ENCODE data around the gene DMKN.

Gene DMKN

GRCh38 chr19:35558400-35559280 is 45.2 kb upstream of the DMKN start:
- H3K27ac ChIP-seq (ENCODE audit: low read length, poor library complexity, severe bottlenecking): no peak overlapping the region
- no peak for DNase-seq
- H2BK5ac ChIP-seq (ENCODE audit: low read depth, low read length, poor library complexity, severe bottlenecking): no peak overlapping the region
- no peak overlapping the region for H4K8ac ChIP-seq (ENCODE audit: low read length)
- H3K9me3 ChIP-seq (ENCODE audit: control insufficient read depth, low read length): no peaks in the 10 kb centered on the region
- H3K4me3 ChIP-seq (ENCODE audit: insufficient read depth in 1 of 2, low read depth in 1 of 2, low read length in 2 of 2): peak overlapping the region in 1 of 2 experiments; percentile 61
- H3K14ac ChIP-seq (ENCODE audit: low read length in 2 of 2): no peak overlapping the region
- H2AK5ac ChIP-seq (ENCODE audit: low read length, severe bottlenecking): no peak overlapping the region
- no peak overlapping the region for H3K4me2 ChIP-seq (ENCODE audit: low read length, poor library complexity, severe bottlenecking)
- 33% methylated on average over 53 of the region's 53 CpGs for WGBS
- H3K4me1 ChIP-seq (ENCODE audit: control insufficient read depth, insufficient read depth, low read depth, low read length): peaks cover 14% of the 10 kb centered on the region
- H3K4ac ChIP-seq (ENCODE audit: low read depth in 1 of 2, low read length in 2 of 2): no peak overlapping the region
- H2AFZ ChIP-seq (ENCODE audit: low read depth, low read length): no peak overlapping the region
- no peaks in the 10 kb centered on the region for H3K36me3 ChIP-seq (ENCODE audit: control insufficient read depth in 1 of 2, insufficient read depth in 2 of 2, low read depth in 1 of 2, low read length in 2 of 2)
- H4K91ac ChIP-seq (ENCODE audit: low read length): no peak overlapping the region
- peaks cover 31 to 90% of the 10 kb centered on the region in 2 experiments for H3K27me3 ChIP-seq (ENCODE audit: control insufficient read depth in 1 of 2, insufficient read depth in 1 of 2, low read length in 2 of 2)
- H3K23ac ChIP-seq (ENCODE audit: low read length in 2 of 2): no peak overlapping the region
- no peaks in the 10 kb centered on the region for H3K79me1 ChIP-seq (replicated peaks; ENCODE audit: low read length, poor library complexity, severe bottlenecking)
- H2BK120ac ChIP-seq (ENCODE audit: low read depth, low read length): no peak overlapping the region
- no peak overlapping the region for H2BK12ac ChIP-seq (ENCODE audit: low read length in 2 of 2)
- no peak overlapping the region for H2BK15ac ChIP-seq (ENCODE audit: low read depth, poor library complexity, severe bottlenecking)
- H3K9ac ChIP-seq (ENCODE audit: low read length): no peak overlapping the region
- H3K18ac ChIP-seq (ENCODE audit: low read depth in 1 of 2, low read length in 2 of 2): no peak overlapping the region

DNA sequence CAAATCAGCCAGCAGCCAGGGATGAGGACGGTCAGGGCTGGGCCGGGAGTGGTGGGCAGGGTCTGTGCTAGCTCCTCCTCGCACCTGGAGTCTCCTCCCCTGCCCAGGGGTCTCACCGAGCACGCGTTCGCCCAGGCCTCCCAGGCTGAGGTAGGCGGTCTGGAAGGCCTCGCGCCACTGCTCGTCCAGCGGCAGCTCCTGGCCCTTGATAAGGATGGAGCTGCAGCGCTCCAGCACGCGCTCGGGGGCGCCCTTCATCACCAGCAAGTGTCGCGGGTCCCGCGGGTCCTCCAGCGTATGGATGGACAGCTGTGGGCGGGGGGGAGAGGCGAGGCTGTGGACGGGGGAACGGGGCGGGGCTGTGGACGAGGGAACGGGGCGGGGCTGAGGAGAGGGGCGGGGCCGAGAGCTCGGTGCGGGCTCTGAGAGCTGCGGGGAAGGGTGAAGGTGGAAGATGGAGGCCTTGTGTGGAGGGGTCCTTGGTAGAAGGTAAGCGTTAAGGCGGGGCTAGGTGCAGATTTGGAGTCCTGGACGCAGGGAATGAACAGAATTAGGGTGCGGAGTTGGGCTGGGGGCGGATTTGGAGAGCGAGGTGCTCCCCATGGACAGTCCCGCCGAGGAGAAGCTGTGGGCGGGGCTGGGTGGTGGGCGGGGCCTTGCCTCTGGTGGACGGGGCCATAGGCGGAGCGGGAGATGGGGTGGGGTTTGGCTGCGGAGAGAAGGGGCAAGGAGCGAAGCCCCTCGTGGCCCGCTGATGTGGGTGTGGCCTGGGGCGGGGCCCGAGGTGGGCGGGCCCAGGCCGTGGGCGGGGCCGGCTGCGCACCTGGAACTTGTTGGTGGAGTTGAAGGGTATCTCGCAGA is 44.3 kb upstream of the DMKN start:
- DNase-seq: peak; percentile 67
- Histone ChIP-seq H3K9me3 (ENCODE audit: control insufficient read depth, low read length) (no peaks in the 10 kb centered on the region), H3K23ac (ENCODE audit: low read length in 2 of 2) (no peak overlapping the region), H2AK5ac (ENCODE audit: low read length, severe bottlenecking) (no peak overlapping the region), H4K91ac (ENCODE audit: low read length) (no peak overlapping the region), H3K36me3 (ENCODE audit: control insufficient read depth in 1 of 2, insufficient read depth in 2 of 2, low read depth in 1 of 2, low read length in 2 of 2) (no peaks in the 10 kb centered on the region), H3K4me2 (ENCODE audit: low read length, poor library complexity, severe bottlenecking) (peak overlapping the region; percentile 56), H3K79me1 (replicated peaks; ENCODE audit: low read length, poor library complexity, severe bottlenecking) (no peaks in the 10 kb centered on the region), H2BK120ac (ENCODE audit: low read depth, low read length) (no peak overlapping the region), H2BK5ac (ENCODE audit: low read depth, low read length, poor library complexity, severe bottlenecking) (no peak overlapping the region), H3K4me3 (ENCODE audit: insufficient read depth in 1 of 2, low read depth in 1 of 2, low read length in 2 of 2) (peak overlapping the region; percentile 24 to 61), H2BK15ac (ENCODE audit: low read depth, poor library complexity, severe bottlenecking) (no peak overlapping the region), H4K8ac (ENCODE audit: low read length) (no peak overlapping the region), H2BK12ac (ENCODE audit: low read length in 2 of 2) (no peak overlapping the region), H3K27me3 (ENCODE audit: control insufficient read depth in 1 of 2, insufficient read depth in 1 of 2, low read length in 2 of 2) (peaks cover 31 to 88% of the 10 kb centered on the region in 2 experiments), H3K9ac (ENCODE audit: low read length) (no peak overlapping the region), H3K4ac (ENCODE audit: low read depth in 1 of 2, low read length in 2 of 2) (no peak overlapping the region), H3K18ac (ENCODE audit: low read depth in 1 of 2, low read length in 2 of 2) (peak overlapping the region in 1 of 2 experiments; percentile 1), H2AFZ (ENCODE audit: low read depth, low read length) (peak overlapping the region; percentile 73), H3K27ac (ENCODE audit: low read length, poor library complexity, severe bottlenecking) (no peak overlapping the region), H3K4me1 (ENCODE audit: control insufficient read depth, insufficient read depth, low read depth, low read length) (peaks cover 14% of the 10 kb centered on the region), H3K14ac (ENCODE audit: low read length in 2 of 2) (peak overlapping the region in 1 of 2 experiments; percentile 38)
- WGBS: 4% methylated on average over 58 of the region's 60 CpGs

DNA sequence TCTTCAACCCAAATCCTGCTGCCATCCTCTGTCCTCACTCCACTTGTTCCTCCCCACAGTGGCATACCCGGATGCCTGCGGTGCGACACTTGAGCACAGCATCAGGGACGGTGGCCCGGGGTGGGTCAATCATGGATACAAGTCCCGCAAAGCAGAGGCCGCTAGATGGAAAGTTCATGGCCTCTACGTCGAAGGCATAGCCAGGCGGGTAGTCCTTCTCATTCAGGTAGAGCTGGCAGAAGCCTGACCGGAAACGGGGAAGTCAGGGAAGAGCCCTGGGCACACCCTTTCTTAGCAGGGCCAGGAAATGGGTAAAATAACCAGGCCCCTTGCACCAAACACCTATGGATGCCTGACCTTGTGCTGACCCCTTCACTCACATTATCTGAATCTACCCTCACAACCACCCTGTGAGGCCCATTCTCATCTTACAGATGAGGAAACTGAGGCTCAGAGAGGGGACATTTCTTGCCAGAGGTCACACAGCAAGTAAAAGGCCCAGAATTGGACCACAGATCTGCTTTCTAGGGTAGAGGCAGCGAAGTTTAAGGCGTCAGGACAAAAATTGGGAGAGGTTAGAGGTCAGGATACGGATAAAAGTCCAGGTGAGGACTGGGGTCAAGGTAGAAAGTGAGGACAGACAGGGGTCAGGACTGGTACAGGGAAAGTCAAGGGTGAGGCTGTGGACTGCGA is 43.5 kb upstream of the DMKN start:
- peaks cover 27 to 85% of the 10 kb centered on the region in 2 experiments for H3K27me3 ChIP-seq (ENCODE audit: control insufficient read depth in 1 of 2, insufficient read depth in 1 of 2, low read length in 2 of 2)
- peaks cover 14% of the 10 kb centered on the region for H3K4me1 ChIP-seq (ENCODE audit: control insufficient read depth, insufficient read depth, low read depth, low read length)
- no peaks in the 10 kb centered on the region for H3K36me3 ChIP-seq (ENCODE audit: control insufficient read depth in 1 of 2, insufficient read depth in 2 of 2, low read depth in 1 of 2, low read length in 2 of 2)
- no peak for DNase-seq
- no peak overlapping the region for H3K4me3 ChIP-seq (ENCODE audit: insufficient read depth in 1 of 2, low read depth in 1 of 2, low read length in 2 of 2)
- H3K4ac ChIP-seq (ENCODE audit: low read depth in 1 of 2, low read length in 2 of 2): no peak overlapping the region
- H2BK12ac ChIP-seq (ENCODE audit: low read length in 2 of 2): no peak overlapping the region
- no peaks in the 10 kb centered on the region for H3K9me3 ChIP-seq (ENCODE audit: control insufficient read depth, low read length)
- no peaks in the 10 kb centered on the region for H3K79me1 ChIP-seq (replicated peaks; ENCODE audit: low read length, poor library complexity, severe bottlenecking)
- no peak overlapping the region for H4K91ac ChIP-seq (ENCODE audit: low read length)
- H2BK120ac ChIP-seq (ENCODE audit: low read depth, low read length): no peak overlapping the region
- no peak overlapping the region for H2BK15ac ChIP-seq (ENCODE audit: low read depth, poor library complexity, severe bottlenecking)
- no peak overlapping the region for H3K14ac ChIP-seq (ENCODE audit: low read length in 2 of 2)
- H3K18ac ChIP-seq (ENCODE audit: low read depth in 1 of 2, low read length in 2 of 2): peak overlapping the region in 1 of 2 experiments; percentile 1
- peak overlapping the region; percentile 45 for H3K4me2 ChIP-seq (ENCODE audit: low read length, poor library complexity, severe bottlenecking)
- H3K27ac ChIP-seq (ENCODE audit: low read length, poor library complexity, severe bottlenecking): no peak overlapping the region
- no peak overlapping the region for H2AK5ac ChIP-seq (ENCODE audit: low read length, severe bottlenecking)
- H2BK5ac ChIP-seq (ENCODE audit: low read depth, low read length, poor library complexity, severe bottlenecking): no peak overlapping the region
- no peak overlapping the region for H4K8ac ChIP-seq (ENCODE audit: low read length)
- no peak overlapping the region for H3K9ac ChIP-seq (ENCODE audit: low read length)
- no peak overlapping the region for H2AFZ ChIP-seq (ENCODE audit: low read depth, low read length)
- WGBS: 86% methylated on average over 16 of the region's 16 CpGs
- no peak overlapping the region for H3K23ac ChIP-seq (ENCODE audit: low read length in 2 of 2)
